Liver (tissue), 3 donors: ENCODE data around the gene ACTR10.

Source experiments
- EGR1 ChIP-seq, 2 donors: IDR thresholded peaks; 2 replicates each; pipeline ENCODE4 v1.6.1; 2016 to 2018; ENCODE audit warnings: antibody characterized with exemption in 2 of 2, low read depth in 2 of 2
- GABPA ChIP-seq, 2 donors: IDR thresholded peaks in 1 of 2; conservative IDR thresholded peaks in 1 of 2; 2 replicates each; pipeline ENCODE4 v1.6.1; 2016; ENCODE audit warnings: antibody characterized with exemption in 2 of 2, mild to moderate bottlenecking in 1 of 2, moderate library complexity in 1 of 2
- HNF4G ChIP-seq: IDR thresholded peaks from 2 replicates; pipeline ENCODE4 v1.6.1; 2016; ENCODE audit warnings: antibody characterized with exemption
- JUND ChIP-seq, 2 donors: IDR thresholded peaks; 2 replicates each; pipeline ENCODE4 v1.6.1; 2016; ENCODE audit warnings: antibody characterized with exemption in 2 of 2
- MAX ChIP-seq: IDR thresholded peaks from 2 replicates; pipeline ENCODE4 v1.6.1; 2016; ENCODE audit warnings: antibody characterized with exemption
- NR2F2 ChIP-seq: IDR thresholded peaks from 2 replicates; pipeline ENCODE4 v1.6.1; 2016; ENCODE audit warnings: antibody characterized with exemption
- RAD21 ChIP-seq, 2 donors: IDR thresholded peaks; 2 replicates each; pipeline ENCODE4 v1.6.1; 2016; ENCODE audit warnings: antibody characterized with exemption in 2 of 2, mild to moderate bottlenecking in 2 of 2
- SP1 ChIP-seq: IDR thresholded peaks from 2 replicates; pipeline ENCODE4 v1.6.1; 2018; ENCODE audit warnings: antibody characterized with exemption, mild to moderate bottlenecking
- TAF1 ChIP-seq: conservative IDR thresholded peaks from 2 replicates; pipeline ENCODE4 v1.6.1; 2016; ENCODE audit warnings: antibody characterized with exemption, mild to moderate bottlenecking
- YY1 ChIP-seq: IDR thresholded peaks from 2 replicates; pipeline ENCODE4 v1.6.1; 2016; ENCODE audit warnings: antibody characterized with exemption, mild to moderate bottlenecking
- TF ChIP-seq, protein P1 (sequence below): IDR thresholded peaks from 2 replicates; pipeline ENCODE4 v1.6.1; 2016; ENCODE audit warnings: antibody characterized with exemption, mild to moderate bottlenecking
- TF ChIP-seq, protein P2 (sequence below): fragments of 150-350 bp; IDR thresholded peaks from 2 replicates; pipeline ENCODE4 v1.5.1; 2017; ENCODE audit warnings: improper control_type of control experiment, low read depth, low read length; ENCODE audit not compliant: missing input control
- TF ChIP-seq, protein P3 (sequence below): IDR thresholded peaks from 2 replicates; pipeline ENCODE4 v1.6.1; 2016; ENCODE audit warnings: antibody characterized with exemption
- TF ChIP-seq, protein P4 (sequence below): IDR thresholded peaks from 2 replicates; pipeline ENCODE4 v1.6.1; 2016; ENCODE audit warnings: antibody characterized with exemption
- donor health status: healthy.
- donor health status: healthy.

GRCh38 chr14:58276208-58276607, 76.3 kb downstream of the ACTR10 start:
- TF ChIP-seq RAD21 (IDR thresholded peaks at IDR 0.05): no peak
- TF ChIP-seq, protein P1, sequence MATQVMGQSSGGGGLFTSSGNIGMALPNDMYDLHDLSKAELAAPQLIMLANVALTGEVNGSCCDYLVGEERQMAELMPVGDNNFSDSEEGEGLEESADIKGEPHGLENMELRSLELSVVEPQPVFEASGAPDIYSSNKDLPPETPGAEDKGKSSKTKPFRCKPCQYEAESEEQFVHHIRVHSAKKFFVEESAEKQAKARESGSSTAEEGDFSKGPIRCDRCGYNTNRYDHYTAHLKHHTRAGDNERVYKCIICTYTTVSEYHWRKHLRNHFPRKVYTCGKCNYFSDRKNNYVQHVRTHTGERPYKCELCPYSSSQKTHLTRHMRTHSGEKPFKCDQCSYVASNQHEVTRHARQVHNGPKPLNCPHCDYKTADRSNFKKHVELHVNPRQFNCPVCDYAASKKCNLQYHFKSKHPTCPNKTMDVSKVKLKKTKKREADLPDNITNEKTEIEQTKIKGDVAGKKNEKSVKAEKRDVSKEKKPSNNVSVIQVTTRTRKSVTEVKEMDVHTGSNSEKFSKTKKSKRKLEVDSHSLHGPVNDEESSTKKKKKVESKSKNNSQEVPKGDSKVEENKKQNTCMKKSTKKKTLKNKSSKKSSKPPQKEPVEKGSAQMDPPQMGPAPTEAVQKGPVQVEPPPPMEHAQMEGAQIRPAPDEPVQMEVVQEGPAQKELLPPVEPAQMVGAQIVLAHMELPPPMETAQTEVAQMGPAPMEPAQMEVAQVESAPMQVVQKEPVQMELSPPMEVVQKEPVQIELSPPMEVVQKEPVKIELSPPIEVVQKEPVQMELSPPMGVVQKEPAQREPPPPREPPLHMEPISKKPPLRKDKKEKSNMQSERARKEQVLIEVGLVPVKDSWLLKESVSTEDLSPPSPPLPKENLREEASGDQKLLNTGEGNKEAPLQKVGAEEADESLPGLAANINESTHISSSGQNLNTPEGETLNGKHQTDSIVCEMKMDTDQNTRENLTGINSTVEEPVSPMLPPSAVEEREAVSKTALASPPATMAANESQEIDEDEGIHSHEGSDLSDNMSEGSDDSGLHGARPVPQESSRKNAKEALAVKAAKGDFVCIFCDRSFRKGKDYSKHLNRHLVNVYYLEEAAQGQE: no peak
- TF ChIP-seq, protein P2, sequence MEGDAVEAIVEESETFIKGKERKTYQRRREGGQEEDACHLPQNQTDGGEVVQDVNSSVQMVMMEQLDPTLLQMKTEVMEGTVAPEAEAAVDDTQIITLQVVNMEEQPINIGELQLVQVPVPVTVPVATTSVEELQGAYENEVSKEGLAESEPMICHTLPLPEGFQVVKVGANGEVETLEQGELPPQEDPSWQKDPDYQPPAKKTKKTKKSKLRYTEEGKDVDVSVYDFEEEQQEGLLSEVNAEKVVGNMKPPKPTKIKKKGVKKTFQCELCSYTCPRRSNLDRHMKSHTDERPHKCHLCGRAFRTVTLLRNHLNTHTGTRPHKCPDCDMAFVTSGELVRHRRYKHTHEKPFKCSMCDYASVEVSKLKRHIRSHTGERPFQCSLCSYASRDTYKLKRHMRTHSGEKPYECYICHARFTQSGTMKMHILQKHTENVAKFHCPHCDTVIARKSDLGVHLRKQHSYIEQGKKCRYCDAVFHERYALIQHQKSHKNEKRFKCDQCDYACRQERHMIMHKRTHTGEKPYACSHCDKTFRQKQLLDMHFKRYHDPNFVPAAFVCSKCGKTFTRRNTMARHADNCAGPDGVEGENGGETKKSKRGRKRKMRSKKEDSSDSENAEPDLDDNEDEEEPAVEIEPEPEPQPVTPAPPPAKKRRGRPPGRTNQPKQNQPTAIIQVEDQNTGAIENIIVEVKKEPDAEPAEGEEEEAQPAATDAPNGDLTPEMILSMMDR: no peak
- TF ChIP-seq, protein P3, sequence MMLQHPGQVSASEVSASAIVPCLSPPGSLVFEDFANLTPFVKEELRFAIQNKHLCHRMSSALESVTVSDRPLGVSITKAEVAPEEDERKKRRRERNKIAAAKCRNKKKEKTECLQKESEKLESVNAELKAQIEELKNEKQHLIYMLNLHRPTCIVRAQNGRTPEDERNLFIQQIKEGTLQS: no peak
- no peak for TF ChIP-seq YY1
- TF ChIP-seq MAX: no peak
- no peak for TF ChIP-seq HNF4G
- no peak for TF ChIP-seq SP1
- no peak for TF ChIP-seq JUND (IDR thresholded peaks at IDR 0.05)
- TF ChIP-seq, protein P4, sequence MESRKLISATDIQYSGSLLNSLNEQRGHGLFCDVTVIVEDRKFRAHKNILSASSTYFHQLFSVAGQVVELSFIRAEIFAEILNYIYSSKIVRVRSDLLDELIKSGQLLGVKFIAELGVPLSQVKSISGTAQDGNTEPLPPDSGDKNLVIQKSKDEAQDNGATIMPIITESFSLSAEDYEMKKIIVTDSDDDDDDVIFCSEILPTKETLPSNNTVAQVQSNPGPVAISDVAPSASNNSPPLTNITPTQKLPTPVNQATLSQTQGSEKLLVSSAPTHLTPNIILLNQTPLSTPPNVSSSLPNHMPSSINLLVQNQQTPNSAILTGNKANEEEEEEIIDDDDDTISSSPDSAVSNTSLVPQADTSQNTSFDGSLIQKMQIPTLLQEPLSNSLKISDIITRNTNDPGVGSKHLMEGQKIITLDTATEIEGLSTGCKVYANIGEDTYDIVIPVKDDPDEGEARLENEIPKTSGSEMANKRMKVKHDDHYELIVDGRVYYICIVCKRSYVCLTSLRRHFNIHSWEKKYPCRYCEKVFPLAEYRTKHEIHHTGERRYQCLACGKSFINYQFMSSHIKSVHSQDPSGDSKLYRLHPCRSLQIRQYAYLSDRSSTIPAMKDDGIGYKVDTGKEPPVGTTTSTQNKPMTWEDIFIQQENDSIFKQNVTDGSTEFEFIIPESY: no peak
- TF ChIP-seq TAF1: no peak
- TF ChIP-seq EGR1 (IDR thresholded peaks at IDR 0.05; ENCODE audit: low read depth in 2 of 2): no peak
- TF ChIP-seq GABPA (IDR thresholded peaks at IDR 0.05 in 1 of 2, conservative IDR thresholded peaks at IDR 0.05 in 1 of 2): no peak
- no peak for TF ChIP-seq NR2F2
